Prostate gland (tissue), 1 donor: Measurements from ENCODE around the gene BAX.

ENCODE experiments used
- POLR2A ChIP-seq: fragments of 450-650 bp; IDR thresholded peaks from one replicate; pipeline ENCODE4 v1.6.1; 2016; ENCODE audit warnings: antibody characterized with exemption, mild to moderate bottlenecking
- POLR2AphosphoS5 ChIP-seq: sonication (generic); formaldehyde crosslinking; IDR thresholded peaks from one replicate; pipeline ENCODE4 v1.6.1; 2017; ENCODE audit warnings: antibody characterized with exemption

GRCh38 chr19:48925240-48925843, 29.3 kb upstream of the BAX start:
- TF ChIP-seq POLR2A (no peak), POLR2AphosphoS5 (no peak)
